SK-N-SH (cell line): ENCODE data around the gene KCNH8. TPM values are rescaled to one million over a fixed set of nuclear protein-coding genes. Genes with fewer than 3 reads are reported as not detected.

Experiments
- CTCF ChIA-PET: fragments of 300-600, 350-600 bp; formaldehyde crosslinking; extraction: SDS; loops from one replicate; lab custom pipeline; 2021; lab: Yijun Ruan, JAX
- POLR2A ChIA-PET: fragments of 350-600 bp; sonication (Branson Sonifier 250); formaldehyde crosslinking; extraction: SDS; loops from one replicate; lab custom pipeline; 2020; ENCODE audit warnings: antibody characterized with exemption, inconsistent platforms; lab: Yijun Ruan, JAX
- DNase-seq: peaks from one replicate; pipeline ENCODE4 v3.0.0; 2012
- H2AFZ ChIP-seq: fragments of 200-600 bp; sonication (generic); 2 replicates; pipeline ENCODE4 v1.8.1; 2016; ENCODE audit warnings: antibody characterized with exemption, mild to moderate bottlenecking, low read depth
- H3F3A ChIP-seq: fragments of 200-600 bp; sonication (generic); replicated peaks from 2 replicates; pipeline ENCODE3; 2016; ENCODE audit warnings: antibody characterized with exemption, mild to moderate bottlenecking; ENCODE audit not compliant: insufficient read depth
- H3K27ac ChIP-seq, 2 experiments: fragments of 200-500 bp in 1 of 2; fragments of 200-600 bp in 1 of 2; sonication (Bioruptor generic) in 1 of 2; sonication (generic), shearing (Covaris generic) in 1 of 2; 2 replicates each; pipeline versions ENCODE4 v1.5.1 to v1.6.1; 2014 to 2016; ENCODE audit warnings: low read depth in 2 of 2, inconsistent platforms in 1 of 2, low read length in 1 of 2, mild to moderate bottlenecking in 1 of 2, mixed read lengths in 1 of 2
- H3K27me3 ChIP-seq: fragments of 200-600 bp; sonication (generic), shearing (Covaris generic); 2 replicates; pipeline ENCODE4 v1.6.1; 2016; ENCODE audit warnings: mixed run types; ENCODE audit not compliant: insufficient read depth
- H3K36me3 ChIP-seq, 2 experiments: fragments of 200-500 bp in 1 of 2; fragments of 200-600 bp in 1 of 2; sonication (Bioruptor generic) in 1 of 2; sonication (generic) in 1 of 2; replicated peaks in 1 of 2; 2 replicates each; pipeline versions ENCODE3 to v1.5.1; 2014 to 2016; ENCODE audit warnings: low read length in 1 of 2, mild to moderate bottlenecking in 1 of 2; ENCODE audit not compliant: insufficient read depth in 2 of 2, control insufficient read depth in 1 of 2
- H3K4me1 ChIP-seq, 2 experiments: fragments of 200-500 bp in 1 of 2; fragments of 200-600 bp in 1 of 2; sonication (Bioruptor generic) in 1 of 2; sonication (generic), shearing (Covaris generic) in 1 of 2; 2 replicates each; pipeline versions ENCODE4 v1.5.1 to v1.6.1; 2014 to 2016; ENCODE audit warnings: low read depth in 1 of 2, low read length in 1 of 2, mixed run types in 1 of 2; ENCODE audit not compliant: insufficient read depth in 2 of 2, control insufficient read depth in 1 of 2
- H3K4me2 ChIP-seq: fragments of 200-600 bp; sonication (generic), shearing (Covaris generic); 2 replicates; pipeline ENCODE4 v1.6.1; 2017; ENCODE audit warnings: mixed run types
- H3K4me3 ChIP-seq, 2 experiments: fragments of 200-500 bp in 1 of 2; fragments of 200-600 bp in 1 of 2; sonication (Bioruptor generic) in 1 of 2; sonication (generic), shearing (Covaris generic) in 1 of 2; 2 replicates each; pipeline versions ENCODE4 v1.5.1 to v1.8.1; 2014 to 2016; ENCODE audit warnings: low read depth in 2 of 2, inconsistent platforms in 1 of 2, low read length in 1 of 2, mild to moderate bottlenecking in 1 of 2, mixed read lengths in 1 of 2, moderate library complexity in 1 of 2
- H3K79me2 ChIP-seq: fragments of 200-600 bp; sonication (generic); 2 replicates; pipeline ENCODE4 v1.8.1; 2017; ENCODE audit warnings: mild to moderate bottlenecking; ENCODE audit not compliant: insufficient read depth
- H3K9ac ChIP-seq: fragments of 200-600 bp; sonication (generic); 2 replicates; pipeline ENCODE4 v1.6.1; 2017; ENCODE audit warnings: mixed run types
- H3K9me2 ChIP-seq: fragments of 200-600 bp; sonication (generic); 2 replicates; pipeline ENCODE4 v1.6.1; 2017; ENCODE audit warnings: mixed run types
- H3K9me3 ChIP-seq: fragments of 200-600 bp; sonication (generic); 2 replicates; pipeline ENCODE4 v1.6.1; 2017; ENCODE audit warnings: mixed run types, mild to moderate bottlenecking, moderate library complexity
- H4K20me1 ChIP-seq: fragments of 200-600 bp; sonication (generic); 2 replicates; pipeline ENCODE4 v1.6.1; 2017; ENCODE audit warnings: mild to moderate bottlenecking, mixed run types; ENCODE audit not compliant: insufficient read depth
- CHD2 ChIP-seq: fragments of 150-350 bp; IDR thresholded peaks from 2 replicates; pipeline ENCODE4 v1.6.1; 2018; ENCODE audit warnings: low read length; ENCODE audit not compliant: partially characterized antibody
- MEF2A ChIP-seq: IDR thresholded peaks from 2 replicates; pipeline ENCODE4 v1.4.0; 2012; ENCODE audit warnings: low read depth, borderline replicate concordance
- RAD21 ChIP-seq: IDR thresholded peaks from 2 replicates; pipeline ENCODE4 v1.6.1; 2012; ENCODE audit warnings: mild to moderate bottlenecking, low read length
- RXRA ChIP-seq: IDR thresholded peaks from 2 replicates; pipeline ENCODE4 v1.4.0; 2012; ENCODE audit warnings: low read depth, mild to moderate bottlenecking, borderline replicate concordance
- TCF12 ChIP-seq: IDR thresholded peaks from 2 replicates; pipeline ENCODE4 v1.4.0; 2012
- WGBS: methylation state at CpG from one replicate; pipeline ENCODE4 v1.1.6; 2017; ENCODE audit warnings: low lambda C conversion rate; 5-methylcytosine and 5-hydroxymethylcytosine counted together
- polyA plus RNA-seq, 3 experiments: library from polyadenylated mRNA; depleted of rRNA; stranded (reverse); fragments of >200 nt; gene quantifications; 2 replicates each; pipeline ENCODE4 v1.2.3, GENCODE V29; 2012
- TF ChIP-seq, protein P1 (sequence below): IDR thresholded peaks from 2 replicates; pipeline ENCODE4 v1.6.1; 2012; ENCODE audit warnings: mild to moderate bottlenecking, low read depth, low read length, moderate library complexity
- TF ChIP-seq, protein P2 (sequence below): IDR thresholded peaks from 2 replicates; pipeline ENCODE4 v1.4.0; 2012; ENCODE audit warnings: low read depth, borderline replicate concordance
- TF ChIP-seq, protein P3 (sequence below): IDR thresholded peaks from 2 replicates; pipeline ENCODE4 v1.4.0; 2012; ENCODE audit warnings: low read depth, borderline replicate concordance

The KCNH8 gene
- polyA plus RNA-seq, 1 of the 3 experiments (the other 2 are of a cell fraction), result 0.05 TPM

DNA sequence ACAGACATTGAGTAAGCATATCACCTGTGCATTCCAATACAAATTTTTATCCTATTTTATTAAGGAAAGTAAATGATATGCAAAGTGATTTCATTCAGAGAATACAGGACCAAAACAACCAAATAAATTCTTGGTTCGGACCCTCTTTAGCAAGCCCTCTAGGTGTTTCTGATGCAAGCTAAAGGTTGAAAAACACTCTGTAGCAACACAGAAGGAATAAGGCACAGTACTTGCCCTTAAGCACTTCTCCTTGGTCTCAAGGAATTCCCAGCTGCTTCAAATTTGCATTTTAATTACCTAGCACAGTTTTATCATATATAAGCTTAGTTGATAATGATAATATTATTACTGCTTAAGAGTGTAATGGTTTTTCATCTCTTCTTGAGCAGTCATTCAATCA lies 288.4 kb downstream of the KCNH8 start:
- ChIA-PET POLR2A (no interaction called here), CTCF (interaction anchor here (0.6 kb wide), 1 partner anchor 1792 kb away, joined by 3 read pairs; no protein-coding TSS in a partner anchor)
- H4K20me1 ChIP-seq, result no peaks in the 10 kb centered on the region
- H3K27me3 ChIP-seq, result no peaks in the 10 kb centered on the region
- H3K79me2 ChIP-seq, result no peaks in the 10 kb centered on the region
- no peak overlapping the region for H2AFZ ChIP-seq
- H3K27ac ChIP-seq, result no peak overlapping the region
- H3K4me1 ChIP-seq, result no peaks in the 10 kb centered on the region
- no peak overlapping the region for H3K4me2 ChIP-seq
- no peaks in the 10 kb centered on the region for H3K36me3 ChIP-seq
- TF ChIP-seq CHD2 (no peak), RXRA (no peak), MEF2A (no peak), RAD21 (no peak), TCF12 (no peak)
- TF ChIP-seq, protein P1, sequence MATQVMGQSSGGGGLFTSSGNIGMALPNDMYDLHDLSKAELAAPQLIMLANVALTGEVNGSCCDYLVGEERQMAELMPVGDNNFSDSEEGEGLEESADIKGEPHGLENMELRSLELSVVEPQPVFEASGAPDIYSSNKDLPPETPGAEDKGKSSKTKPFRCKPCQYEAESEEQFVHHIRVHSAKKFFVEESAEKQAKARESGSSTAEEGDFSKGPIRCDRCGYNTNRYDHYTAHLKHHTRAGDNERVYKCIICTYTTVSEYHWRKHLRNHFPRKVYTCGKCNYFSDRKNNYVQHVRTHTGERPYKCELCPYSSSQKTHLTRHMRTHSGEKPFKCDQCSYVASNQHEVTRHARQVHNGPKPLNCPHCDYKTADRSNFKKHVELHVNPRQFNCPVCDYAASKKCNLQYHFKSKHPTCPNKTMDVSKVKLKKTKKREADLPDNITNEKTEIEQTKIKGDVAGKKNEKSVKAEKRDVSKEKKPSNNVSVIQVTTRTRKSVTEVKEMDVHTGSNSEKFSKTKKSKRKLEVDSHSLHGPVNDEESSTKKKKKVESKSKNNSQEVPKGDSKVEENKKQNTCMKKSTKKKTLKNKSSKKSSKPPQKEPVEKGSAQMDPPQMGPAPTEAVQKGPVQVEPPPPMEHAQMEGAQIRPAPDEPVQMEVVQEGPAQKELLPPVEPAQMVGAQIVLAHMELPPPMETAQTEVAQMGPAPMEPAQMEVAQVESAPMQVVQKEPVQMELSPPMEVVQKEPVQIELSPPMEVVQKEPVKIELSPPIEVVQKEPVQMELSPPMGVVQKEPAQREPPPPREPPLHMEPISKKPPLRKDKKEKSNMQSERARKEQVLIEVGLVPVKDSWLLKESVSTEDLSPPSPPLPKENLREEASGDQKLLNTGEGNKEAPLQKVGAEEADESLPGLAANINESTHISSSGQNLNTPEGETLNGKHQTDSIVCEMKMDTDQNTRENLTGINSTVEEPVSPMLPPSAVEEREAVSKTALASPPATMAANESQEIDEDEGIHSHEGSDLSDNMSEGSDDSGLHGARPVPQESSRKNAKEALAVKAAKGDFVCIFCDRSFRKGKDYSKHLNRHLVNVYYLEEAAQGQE, result no peak
- TF ChIP-seq, protein P2, sequence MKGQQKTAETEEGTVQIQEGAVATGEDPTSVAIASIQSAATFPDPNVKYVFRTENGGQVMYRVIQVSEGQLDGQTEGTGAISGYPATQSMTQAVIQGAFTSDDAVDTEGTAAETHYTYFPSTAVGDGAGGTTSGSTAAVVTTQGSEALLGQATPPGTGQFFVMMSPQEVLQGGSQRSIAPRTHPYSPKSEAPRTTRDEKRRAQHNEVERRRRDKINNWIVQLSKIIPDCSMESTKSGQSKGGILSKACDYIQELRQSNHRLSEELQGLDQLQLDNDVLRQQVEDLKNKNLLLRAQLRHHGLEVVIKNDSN, result no peak
- TF ChIP-seq, protein P3, sequence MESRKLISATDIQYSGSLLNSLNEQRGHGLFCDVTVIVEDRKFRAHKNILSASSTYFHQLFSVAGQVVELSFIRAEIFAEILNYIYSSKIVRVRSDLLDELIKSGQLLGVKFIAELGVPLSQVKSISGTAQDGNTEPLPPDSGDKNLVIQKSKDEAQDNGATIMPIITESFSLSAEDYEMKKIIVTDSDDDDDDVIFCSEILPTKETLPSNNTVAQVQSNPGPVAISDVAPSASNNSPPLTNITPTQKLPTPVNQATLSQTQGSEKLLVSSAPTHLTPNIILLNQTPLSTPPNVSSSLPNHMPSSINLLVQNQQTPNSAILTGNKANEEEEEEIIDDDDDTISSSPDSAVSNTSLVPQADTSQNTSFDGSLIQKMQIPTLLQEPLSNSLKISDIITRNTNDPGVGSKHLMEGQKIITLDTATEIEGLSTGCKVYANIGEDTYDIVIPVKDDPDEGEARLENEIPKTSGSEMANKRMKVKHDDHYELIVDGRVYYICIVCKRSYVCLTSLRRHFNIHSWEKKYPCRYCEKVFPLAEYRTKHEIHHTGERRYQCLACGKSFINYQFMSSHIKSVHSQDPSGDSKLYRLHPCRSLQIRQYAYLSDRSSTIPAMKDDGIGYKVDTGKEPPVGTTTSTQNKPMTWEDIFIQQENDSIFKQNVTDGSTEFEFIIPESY, result no peak
- DNase-seq, result no peak
- H3F3A ChIP-seq, result no peaks in the 10 kb centered on the region
- no peaks in the 10 kb centered on the region for H3K9me2 ChIP-seq
- no peak overlapping the region for H3K9ac ChIP-seq
- WGBS, result 26% methylated on average over 1 of the region's 1 CpG
- no peaks in the 10 kb centered on the region for H3K9me3 ChIP-seq
- H3K4me3 ChIP-seq, result no peak overlapping the region

DNA sequence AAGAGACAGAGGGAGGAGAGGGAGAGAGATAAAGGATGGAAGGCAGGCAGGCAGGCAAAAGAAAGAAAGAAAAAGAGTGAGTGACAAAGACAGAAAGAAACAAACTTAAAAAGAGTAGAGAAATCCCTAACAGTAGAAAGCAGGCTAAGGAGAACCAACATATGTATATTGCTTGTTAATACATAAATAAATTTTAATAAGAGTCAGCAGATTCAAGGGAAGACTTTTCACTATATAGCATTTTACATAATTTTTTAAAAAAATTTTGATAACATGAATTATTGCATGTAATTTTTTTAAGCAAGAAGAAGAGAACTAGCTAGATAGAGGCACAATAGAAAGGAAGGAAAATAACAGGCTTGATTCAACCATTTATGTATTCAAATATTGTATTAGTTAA lies 291.6 kb downstream of the KCNH8 start:
- no peaks in the 10 kb centered on the region for H4K20me1 ChIP-seq
- no peak for TF ChIP-seq RAD21
- TF ChIP-seq RXRA, result no peak
- H3K4me2 ChIP-seq, result no peak overlapping the region
- no peaks in the 10 kb centered on the region for H3K9me2 ChIP-seq
- no peaks in the 10 kb centered on the region for H3K36me3 ChIP-seq
- no peaks in the 10 kb centered on the region for H3F3A ChIP-seq
- ChIA-PET CTCF (no interaction called here), POLR2A (no interaction called here)
- no peak overlapping the region for H3K9ac ChIP-seq
- H3K9me3 ChIP-seq, result no peaks in the 10 kb centered on the region
- 0 out of 2 replicates have a peak overlapping the region, but pooled peaks have one; percentile 3 for H2AFZ ChIP-seq
- no peaks in the 10 kb centered on the region for H3K4me1 ChIP-seq
- DNase-seq, result no peak
- no peaks in the 10 kb centered on the region for H3K27me3 ChIP-seq
- H3K4me3 ChIP-seq, result no peak overlapping the region
- H3K27ac ChIP-seq, result no peak overlapping the region
- no peaks in the 10 kb centered on the region for H3K79me2 ChIP-seq
